H1 (cell line): ENCODE data around the gene KHDRBS2. TPM values are rescaled to one million over a fixed set of nuclear protein-coding genes. Genes with fewer than 3 reads are reported as not detected.

ENCODE experiments used
- ATF3 ChIP-seq: IDR thresholded peaks from 2 replicates; pipeline ENCODE4 v1.6.1; 2011; ENCODE audit warnings: low read depth, mild to moderate bottlenecking, low read length; ENCODE audit not compliant: insufficient read depth
- EP300 ChIP-seq, 2 experiments: IDR thresholded peaks; 1 replicate in 1 of 2; 2 replicates in 1 of 2; pipeline ENCODE4 v1.6.1; 2011 to 2012; ENCODE audit warnings: low read depth in 2 of 2, low read length in 2 of 2, mild to moderate bottlenecking in 2 of 2, borderline replicate concordance in 1 of 2, inconsistent platforms in 1 of 2, moderate library complexity in 1 of 2
- EZH2 ChIP-seq: fragments of 200-600 bp; sonication (generic); IDR thresholded peaks from 2 replicates; pipeline ENCODE4 v1.7.1; 2012; ENCODE audit warnings: low read depth, mild to moderate bottlenecking, moderate library complexity, low read length, inconsistent platforms; ENCODE audit not compliant: severe bottlenecking
- HDAC2 ChIP-seq, 2 experiments: fragments of 300-600 bp in 1 of 2; sonication (generic) in 1 of 2; IDR thresholded peaks; 2 replicates each; pipeline ENCODE4 v1.6.1; 2011 to 2012; ENCODE audit warnings: low read depth in 2 of 2, low read length in 2 of 2, mild to moderate bottlenecking in 2 of 2, moderate library complexity in 2 of 2, borderline replicate concordance in 1 of 2, inconsistent platforms in 1 of 2
- KDM5A ChIP-seq: fragments of 200-600 bp; IDR thresholded peaks from 2 replicates; pipeline ENCODE4 v1.7.1; 2012; ENCODE audit warnings: mild to moderate bottlenecking, low read length, inconsistent platforms, mixed read lengths
- RBBP5 ChIP-seq: IDR thresholded peaks from 2 replicates; pipeline ENCODE4 v1.7.1; 2012; ENCODE audit warnings: low read depth, mild to moderate bottlenecking, inconsistent platforms, low read length, moderate library complexity, borderline replicate concordance
- SIX5 ChIP-seq: IDR thresholded peaks from 2 replicates; pipeline ENCODE4 v1.6.1; 2011; ENCODE audit warnings: mild to moderate bottlenecking, low read depth, low read length
- SP1 ChIP-seq: IDR thresholded peaks from 2 replicates; pipeline ENCODE4 v1.6.1; 2011; ENCODE audit warnings: low read depth, low read length
- SP4 ChIP-seq: IDR thresholded peaks from 2 replicates; pipeline ENCODE4 v1.6.1; 2012; ENCODE audit warnings: low read length, inconsistent platforms
- TCF12 ChIP-seq: IDR thresholded peaks from 2 replicates; pipeline ENCODE4 v1.6.1; 2011; ENCODE audit warnings: low read depth, mild to moderate bottlenecking, low read length
- polyA plus RNA-seq, 7 experiments: library from polyadenylated mRNA; depleted of rRNA in 3 of 7; stranded (reverse) in 5 of 7; unstranded in 2 of 7; fragments of >200 nt in 5 of 7; fragments of 200-250 nt in 2 of 7; gene quantifications; 1 replicate in 5 of 7; 2 replicates in 1 of 7; 4 replicates in 1 of 7; pipeline versions ENCODE4 v1.2.1 to v1.2.3, GENCODE V29; 2011 to 2013; ENCODE audit warnings: missing spikeins in 2 of 7, mixed read lengths in 2 of 7
- total RNA-seq: library from RNA; stranded (reverse); fragmentation: NEBNext Ultra II Directional; extraction: Animal tissue kit (Norgen Biotek cat#: 25700); gene quantifications from 2 replicates; pipeline ENCODE4 v1.2.1, GENCODE V29; 2021
- TF ChIP-seq, protein P1 (sequence below): fragments of 300-600 bp; sonication (generic); IDR thresholded peaks from 2 replicates; pipeline ENCODE4 v1.7.1; 2012; ENCODE audit warnings: low read length, moderate library complexity, mild to moderate bottlenecking, inconsistent platforms; ENCODE audit not compliant: insufficient replicate concordance

The KHDRBS2 gene
- total and polyA plus RNA-seq, 2 of the 8 experiments (the other 6 are each of a cell fraction or from before 2014, with no cell fraction given): 5.2 to 7.7 TPM

GRCh38 chr6:62089781-62090180, 196.2 kb downstream of the KHDRBS2 start (continued):
- TF ChIP-seq, protein P1, sequence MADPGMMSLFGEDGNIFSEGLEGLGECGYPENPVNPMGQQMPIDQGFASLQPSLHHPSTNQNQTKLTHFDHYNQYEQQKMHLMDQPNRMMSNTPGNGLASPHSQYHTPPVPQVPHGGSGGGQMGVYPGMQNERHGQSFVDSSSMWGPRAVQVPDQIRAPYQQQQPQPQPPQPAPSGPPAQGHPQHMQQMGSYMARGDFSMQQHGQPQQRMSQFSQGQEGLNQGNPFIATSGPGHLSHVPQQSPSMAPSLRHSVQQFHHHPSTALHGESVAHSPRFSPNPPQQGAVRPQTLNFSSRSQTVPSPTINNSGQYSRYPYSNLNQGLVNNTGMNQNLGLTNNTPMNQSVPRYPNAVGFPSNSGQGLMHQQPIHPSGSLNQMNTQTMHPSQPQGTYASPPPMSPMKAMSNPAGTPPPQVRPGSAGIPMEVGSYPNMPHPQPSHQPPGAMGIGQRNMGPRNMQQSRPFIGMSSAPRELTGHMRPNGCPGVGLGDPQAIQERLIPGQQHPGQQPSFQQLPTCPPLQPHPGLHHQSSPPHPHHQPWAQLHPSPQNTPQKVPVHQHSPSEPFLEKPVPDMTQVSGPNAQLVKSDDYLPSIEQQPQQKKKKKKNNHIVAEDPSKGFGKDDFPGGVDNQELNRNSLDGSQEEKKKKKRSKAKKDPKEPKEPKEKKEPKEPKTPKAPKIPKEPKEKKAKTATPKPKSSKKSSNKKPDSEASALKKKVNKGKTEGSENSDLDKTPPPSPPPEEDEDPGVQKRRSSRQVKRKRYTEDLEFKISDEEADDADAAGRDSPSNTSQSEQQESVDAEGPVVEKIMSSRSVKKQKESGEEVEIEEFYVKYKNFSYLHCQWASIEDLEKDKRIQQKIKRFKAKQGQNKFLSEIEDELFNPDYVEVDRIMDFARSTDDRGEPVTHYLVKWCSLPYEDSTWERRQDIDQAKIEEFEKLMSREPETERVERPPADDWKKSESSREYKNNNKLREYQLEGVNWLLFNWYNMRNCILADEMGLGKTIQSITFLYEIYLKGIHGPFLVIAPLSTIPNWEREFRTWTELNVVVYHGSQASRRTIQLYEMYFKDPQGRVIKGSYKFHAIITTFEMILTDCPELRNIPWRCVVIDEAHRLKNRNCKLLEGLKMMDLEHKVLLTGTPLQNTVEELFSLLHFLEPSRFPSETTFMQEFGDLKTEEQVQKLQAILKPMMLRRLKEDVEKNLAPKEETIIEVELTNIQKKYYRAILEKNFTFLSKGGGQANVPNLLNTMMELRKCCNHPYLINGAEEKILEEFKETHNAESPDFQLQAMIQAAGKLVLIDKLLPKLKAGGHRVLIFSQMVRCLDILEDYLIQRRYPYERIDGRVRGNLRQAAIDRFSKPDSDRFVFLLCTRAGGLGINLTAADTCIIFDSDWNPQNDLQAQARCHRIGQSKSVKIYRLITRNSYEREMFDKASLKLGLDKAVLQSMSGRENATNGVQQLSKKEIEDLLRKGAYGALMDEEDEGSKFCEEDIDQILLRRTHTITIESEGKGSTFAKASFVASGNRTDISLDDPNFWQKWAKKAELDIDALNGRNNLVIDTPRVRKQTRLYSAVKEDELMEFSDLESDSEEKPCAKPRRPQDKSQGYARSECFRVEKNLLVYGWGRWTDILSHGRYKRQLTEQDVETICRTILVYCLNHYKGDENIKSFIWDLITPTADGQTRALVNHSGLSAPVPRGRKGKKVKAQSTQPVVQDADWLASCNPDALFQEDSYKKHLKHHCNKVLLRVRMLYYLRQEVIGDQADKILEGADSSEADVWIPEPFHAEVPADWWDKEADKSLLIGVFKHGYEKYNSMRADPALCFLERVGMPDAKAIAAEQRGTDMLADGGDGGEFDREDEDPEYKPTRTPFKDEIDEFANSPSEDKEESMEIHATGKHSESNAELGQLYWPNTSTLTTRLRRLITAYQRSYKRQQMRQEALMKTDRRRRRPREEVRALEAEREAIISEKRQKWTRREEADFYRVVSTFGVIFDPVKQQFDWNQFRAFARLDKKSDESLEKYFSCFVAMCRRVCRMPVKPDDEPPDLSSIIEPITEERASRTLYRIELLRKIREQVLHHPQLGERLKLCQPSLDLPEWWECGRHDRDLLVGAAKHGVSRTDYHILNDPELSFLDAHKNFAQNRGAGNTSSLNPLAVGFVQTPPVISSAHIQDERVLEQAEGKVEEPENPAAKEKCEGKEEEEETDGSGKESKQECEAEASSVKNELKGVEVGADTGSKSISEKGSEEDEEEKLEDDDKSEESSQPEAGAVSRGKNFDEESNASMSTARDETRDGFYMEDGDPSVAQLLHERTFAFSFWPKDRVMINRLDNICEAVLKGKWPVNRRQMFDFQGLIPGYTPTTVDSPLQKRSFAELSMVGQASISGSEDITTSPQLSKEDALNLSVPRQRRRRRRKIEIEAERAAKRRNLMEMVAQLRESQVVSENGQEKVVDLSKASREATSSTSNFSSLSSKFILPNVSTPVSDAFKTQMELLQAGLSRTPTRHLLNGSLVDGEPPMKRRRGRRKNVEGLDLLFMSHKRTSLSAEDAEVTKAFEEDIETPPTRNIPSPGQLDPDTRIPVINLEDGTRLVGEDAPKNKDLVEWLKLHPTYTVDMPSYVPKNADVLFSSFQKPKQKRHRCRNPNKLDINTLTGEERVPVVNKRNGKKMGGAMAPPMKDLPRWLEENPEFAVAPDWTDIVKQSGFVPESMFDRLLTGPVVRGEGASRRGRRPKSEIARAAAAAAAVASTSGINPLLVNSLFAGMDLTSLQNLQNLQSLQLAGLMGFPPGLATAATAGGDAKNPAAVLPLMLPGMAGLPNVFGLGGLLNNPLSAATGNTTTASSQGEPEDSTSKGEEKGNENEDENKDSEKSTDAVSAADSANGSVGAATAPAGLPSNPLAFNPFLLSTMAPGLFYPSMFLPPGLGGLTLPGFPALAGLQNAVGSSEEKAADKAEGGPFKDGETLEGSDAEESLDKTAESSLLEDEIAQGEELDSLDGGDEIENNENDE: no peak
- no peak for TF ChIP-seq EP300 (IDR thresholded peaks at IDR 0.05; ENCODE audit: borderline replicate concordance in 1 of 2, low read depth in 2 of 2, low read length in 2 of 2)
- TF ChIP-seq SP1: no peak
- TF ChIP-seq RBBP5: no peak
- no peak for TF ChIP-seq ATF3
- TF ChIP-seq EZH2: no peak
- TF ChIP-seq SP4: no peak
- TF ChIP-seq TCF12: no peak
- TF ChIP-seq SIX5: no peak
- TF ChIP-seq HDAC2 (IDR thresholded peaks at IDR 0.05; ENCODE audit: borderline replicate concordance in 1 of 2, low read depth in 2 of 2, low read length in 2 of 2): no peak
- TF ChIP-seq KDM5A: no peak
